Neural crest cell (in vitro differentiated cells): ENCODE results near the gene BAZ2B. TPM values are rescaled to one million over a fixed set of nuclear protein-coding genes. Genes with fewer than 3 reads are reported as not detected.
"Not testable (repeated sequence)": the region's sequence is repeated elsewhere in the genome, so short reads cannot be mapped to it uniquely, and the experiment has no call there.

ENCODE experiments used
- DNase-seq: peaks from one replicate; pipeline ENCODE4 v3.0.0; 2021; ENCODE audit warnings: low read depth, mixed read lengths, low spot score
- H3K27ac Mint-ChIP-seq: one replicate; pipeline ENCODE4 v1.8.0; 2021; ENCODE audit warnings: mild to moderate bottlenecking, mixed read lengths; ENCODE audit not compliant: unreplicated experiment
- H3K27me3 Mint-ChIP-seq: 2 replicates; pipeline ENCODE4 v1.8.0; 2021; ENCODE audit warnings: low read depth, mild to moderate bottlenecking, mixed read lengths
- H3K36me3 Mint-ChIP-seq: 2 replicates; pipeline ENCODE4 v1.8.0; 2021; ENCODE audit warnings: low read depth, mild to moderate bottlenecking, mixed read lengths
- H3K4me1 Mint-ChIP-seq: 2 replicates; pipeline ENCODE4 v1.8.0; 2021; ENCODE audit warnings: mixed read lengths
- H3K4me3 Mint-ChIP-seq: one replicate; pipeline ENCODE4 v1.8.0; 2021; ENCODE audit warnings: mild to moderate bottlenecking, mixed read lengths
- H3K9me3 Mint-ChIP-seq: 2 replicates; pipeline ENCODE4 v1.8.0; 2021; ENCODE audit warnings: mixed read lengths
- total RNA-seq: library from RNA; stranded (reverse); gene quantifications from 2 replicates; pipeline ENCODE4 v1.2.1, GENCODE V29; 2021
- TF ChIP-seq, protein P1 (sequence below): fragments of 200-600 bp; sonication (generic); conservative IDR thresholded peaks from 2 replicates; pipeline ENCODE4 v1.5.0; 2021; ENCODE audit warnings: antibody characterized with exemption, mild to moderate bottlenecking

Gene BAZ2B
- total RNA-seq, 1 donor from 2014 or later: 65.9 TPM

DNA sequence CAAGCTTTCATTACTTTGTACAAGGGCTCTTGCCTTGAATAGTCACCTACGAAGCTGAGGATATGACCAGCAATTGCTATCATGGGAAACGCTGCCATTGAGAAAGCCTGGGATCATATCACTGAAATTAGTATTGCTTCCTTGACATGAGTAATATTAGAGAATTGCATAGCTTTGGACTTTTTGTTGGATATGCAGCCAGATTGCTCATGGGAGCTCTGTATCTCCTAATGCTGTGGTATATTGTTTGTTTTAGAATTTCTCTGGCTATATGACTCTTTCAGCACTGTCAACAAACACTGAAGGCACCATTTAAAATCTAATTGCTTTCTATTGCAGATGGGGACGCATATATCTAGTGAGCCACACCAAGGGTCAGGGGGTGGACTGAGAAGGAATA is 249.8 kb downstream of the BAZ2B start:
- no peaks in the 10 kb centered on the region for H3K27me3 Mint-ChIP-seq
- no peaks in the 10 kb centered on the region for H3K4me1 Mint-ChIP-seq
- peaks cover 7% of the 10 kb centered on the region for H3K9me3 Mint-ChIP-seq
- DNase-seq: no peak
- no peak overlapping the region for H3K4me3 Mint-ChIP-seq
- TF ChIP-seq, protein P1, sequence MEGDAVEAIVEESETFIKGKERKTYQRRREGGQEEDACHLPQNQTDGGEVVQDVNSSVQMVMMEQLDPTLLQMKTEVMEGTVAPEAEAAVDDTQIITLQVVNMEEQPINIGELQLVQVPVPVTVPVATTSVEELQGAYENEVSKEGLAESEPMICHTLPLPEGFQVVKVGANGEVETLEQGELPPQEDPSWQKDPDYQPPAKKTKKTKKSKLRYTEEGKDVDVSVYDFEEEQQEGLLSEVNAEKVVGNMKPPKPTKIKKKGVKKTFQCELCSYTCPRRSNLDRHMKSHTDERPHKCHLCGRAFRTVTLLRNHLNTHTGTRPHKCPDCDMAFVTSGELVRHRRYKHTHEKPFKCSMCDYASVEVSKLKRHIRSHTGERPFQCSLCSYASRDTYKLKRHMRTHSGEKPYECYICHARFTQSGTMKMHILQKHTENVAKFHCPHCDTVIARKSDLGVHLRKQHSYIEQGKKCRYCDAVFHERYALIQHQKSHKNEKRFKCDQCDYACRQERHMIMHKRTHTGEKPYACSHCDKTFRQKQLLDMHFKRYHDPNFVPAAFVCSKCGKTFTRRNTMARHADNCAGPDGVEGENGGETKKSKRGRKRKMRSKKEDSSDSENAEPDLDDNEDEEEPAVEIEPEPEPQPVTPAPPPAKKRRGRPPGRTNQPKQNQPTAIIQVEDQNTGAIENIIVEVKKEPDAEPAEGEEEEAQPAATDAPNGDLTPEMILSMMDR: no peak
- H3K36me3 Mint-ChIP-seq: peaks cover 36% of the 10 kb centered on the region
- no peak overlapping the region for H3K27ac Mint-ChIP-seq

DNA sequence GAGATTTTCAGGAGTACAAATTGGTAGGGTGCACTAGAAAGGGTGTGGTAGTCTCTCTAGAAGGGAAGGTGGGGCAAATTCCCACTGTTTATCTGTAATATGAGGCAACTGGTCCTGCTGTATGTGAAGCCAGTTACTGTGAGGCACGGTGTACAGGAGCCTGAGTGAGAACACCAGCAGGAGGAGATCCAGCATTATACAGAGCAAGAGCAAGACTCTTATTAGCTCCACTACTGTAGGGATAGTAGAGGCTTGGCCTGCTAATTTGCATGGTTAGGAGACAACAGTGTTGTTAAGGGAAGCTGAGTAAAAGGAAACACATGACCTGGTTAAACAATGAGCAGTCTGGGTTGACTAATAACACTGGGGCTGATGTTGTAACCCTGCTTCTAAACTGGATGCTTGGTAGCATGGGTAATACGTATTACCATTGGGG is 253.5 kb downstream of the BAZ2B start:
- Mint-ChIP-seq H3K27me3 (no peaks in the 10 kb centered on the region), H3K4me3 (no peak overlapping the region), H3K4me1 (peaks cover 16% of the 10 kb centered on the region), H3K9me3 (peaks cover 6% of the 10 kb centered on the region), H3K27ac (no peak overlapping the region), H3K36me3 (peaks cover 56% of the 10 kb centered on the region)
- TF ChIP-seq, protein P1: no peak
- no peak for DNase-seq

DNA sequence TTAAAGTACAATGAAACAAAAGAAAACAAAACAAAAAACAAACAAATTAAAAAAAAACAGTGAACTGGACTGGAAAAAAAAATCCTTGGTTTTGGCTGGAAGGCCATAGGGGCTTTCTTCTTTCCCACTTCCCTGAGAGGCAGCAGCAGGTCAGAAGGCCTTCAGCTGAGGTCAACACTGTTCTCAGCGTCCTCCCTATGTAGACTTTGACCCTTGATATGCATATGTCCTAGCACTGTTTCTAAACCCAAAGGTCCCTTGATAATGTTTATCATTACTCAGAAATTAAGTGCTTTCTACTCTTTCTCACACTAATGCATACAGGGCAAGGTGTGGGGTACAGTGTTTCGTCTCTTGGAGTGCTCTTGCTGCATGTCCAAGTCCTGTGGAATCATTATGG is 254.3 kb downstream of the BAZ2B start:
- peaks cover 6% of the 10 kb centered on the region for H3K9me3 Mint-ChIP-seq
- H3K27me3 Mint-ChIP-seq: no peaks in the 10 kb centered on the region
- H3K27ac Mint-ChIP-seq: no peak overlapping the region
- H3K4me1 Mint-ChIP-seq: peaks cover 16% of the 10 kb centered on the region
- H3K36me3 Mint-ChIP-seq: peaks cover 60% of the 10 kb centered on the region
- H3K4me3 Mint-ChIP-seq: no peak overlapping the region
- DNase-seq: no peak
- TF ChIP-seq, protein P1: no peak

DNA sequence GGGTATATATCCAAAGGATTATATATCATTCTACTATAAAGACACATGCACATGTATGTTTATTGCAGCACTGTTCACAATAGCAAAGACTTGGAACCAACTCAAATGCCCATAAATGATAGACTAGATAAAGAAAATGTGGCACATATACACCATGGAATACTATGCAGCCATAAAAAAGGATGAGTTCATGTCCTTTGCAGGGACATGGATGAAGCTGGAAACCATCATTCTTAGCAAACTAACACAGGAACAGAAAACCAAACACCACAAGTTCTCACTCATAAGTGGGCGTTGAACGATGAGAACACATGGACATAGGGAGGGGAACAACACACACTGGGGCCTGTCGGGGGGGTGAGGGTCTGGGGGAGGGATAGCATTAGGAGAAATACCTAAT is 254.7 kb downstream of the BAZ2B start:
- H3K4me3 Mint-ChIP-seq, H3K9me3 Mint-ChIP-seq, DNase-seq, H3K27me3 Mint-ChIP-seq, H3K27ac Mint-ChIP-seq: not testable (repeated sequence)
- H3K36me3 Mint-ChIP-seq: peaks cover 62% of the 10 kb centered on the region
- H3K4me1 Mint-ChIP-seq: peaks cover 16% of the 10 kb centered on the region

DNA sequence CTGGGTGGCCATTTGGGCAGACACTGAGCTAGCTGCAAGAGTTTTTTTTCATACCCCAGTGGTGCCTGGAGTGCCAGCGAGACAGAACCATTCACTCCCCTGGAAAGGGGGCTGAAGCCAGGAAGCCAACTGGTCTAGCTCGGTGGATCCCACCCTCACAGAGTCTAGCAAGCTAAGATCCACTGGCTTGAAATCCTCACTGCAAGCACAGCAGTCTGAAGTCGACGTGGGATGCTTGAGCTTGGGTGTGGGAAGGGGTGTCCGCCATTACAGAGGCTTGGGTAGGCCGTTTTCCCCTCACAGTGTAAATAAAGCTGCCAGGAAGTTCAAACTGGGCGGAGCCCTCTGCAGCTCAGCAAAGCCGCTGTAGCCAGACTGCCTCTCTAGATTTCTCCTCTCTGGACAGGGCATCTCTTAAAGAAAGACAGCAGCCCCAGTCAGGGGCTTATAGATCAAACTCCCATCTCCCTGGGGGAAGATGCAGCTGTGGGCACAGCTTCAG is 260.2 kb downstream of the BAZ2B start:
- TF ChIP-seq, protein P1: no peak
- H3K27me3 Mint-ChIP-seq: no peaks in the 10 kb centered on the region
- H3K36me3 Mint-ChIP-seq: peaks cover 44% of the 10 kb centered on the region
- H3K4me1 Mint-ChIP-seq: peaks cover 16% of the 10 kb centered on the region
- DNase-seq: no peak
- no peak overlapping the region for H3K27ac Mint-ChIP-seq
- H3K9me3 Mint-ChIP-seq: peaks cover 2% of the 10 kb centered on the region
- H3K4me3 Mint-ChIP-seq: no peak overlapping the region

DNA sequence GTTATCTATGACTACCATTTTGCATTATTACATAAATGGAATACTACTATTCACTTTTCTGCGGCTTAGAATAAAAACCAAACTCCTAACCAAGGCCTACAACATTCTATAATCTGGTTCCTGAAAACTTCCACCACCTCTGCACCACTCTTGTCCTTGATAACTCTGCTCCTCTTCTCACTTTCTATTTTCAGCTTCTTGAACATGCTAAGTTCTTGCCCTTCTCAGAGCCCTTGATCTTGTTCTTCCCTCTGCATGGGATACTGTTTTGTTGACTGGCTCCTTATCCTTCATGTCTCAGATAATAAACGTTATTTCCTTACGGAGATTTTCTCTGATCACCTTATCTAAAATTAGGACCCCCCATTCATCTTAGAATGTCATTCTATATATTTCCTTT is 264.4 kb downstream of the BAZ2B start:
- DNase-seq: no peak
- H3K36me3 Mint-ChIP-seq: peaks cover 23% of the 10 kb centered on the region
- no peaks in the 10 kb centered on the region for H3K27me3 Mint-ChIP-seq
- H3K9me3 Mint-ChIP-seq: no peaks in the 10 kb centered on the region
- TF ChIP-seq, protein P1: no peak
- no peaks in the 10 kb centered on the region for H3K4me1 Mint-ChIP-seq
- H3K4me3 Mint-ChIP-seq: no peak overlapping the region
- H3K27ac Mint-ChIP-seq: no peak overlapping the region
